PC-3 (cell line): ENCODE data around the gene STUM.

Source experiments
- CTCF ChIP-seq: fragments of 300-600 bp; sonication (generic); conservative IDR thresholded peaks from 2 replicates; pipeline ENCODE4 v1.5.1; 2017; ENCODE audit warnings: antibody characterized with exemption, low read depth, mild to moderate bottlenecking, low read length
- EZH2 ChIP-seq: fragments of 300-600 bp; sonication (generic); IDR thresholded peaks from one replicate; pipeline ENCODE4 v1.6.1; 2017; ENCODE audit warnings: antibody characterized with exemption, mild to moderate bottlenecking, low read length; ENCODE audit not compliant: unreplicated experiment

- TF ChIP-seq CTCF: no peak
- no peak for TF ChIP-seq EZH2
Measured at GRCh38 chr1:226603022-226603857, 54.7 kb downstream of the STUM start.
